HG02642 (cell line): ENCODE results near the gene CCDC160.

Experiments
- ATAC-seq: cut with Tn5 transposase; IDR thresholded peaks from one replicate; pipeline ENCODE4 v1.9.1; 2021; ENCODE audit warnings: mild to moderate bottlenecking; ENCODE audit not compliant: unreplicated experiment, poor library complexity

Gene CCDC160

GRCh38 chrX:134294548-134294947 lies 57.6 kb downstream of the CCDC160 start:
- no peak for ATAC-seq
